Measurements from ENCODE around the gene NDUFB7. TPM values are rescaled to one million over a fixed set of nuclear protein-coding genes. Genes with fewer than 3 reads are reported as not detected.

NDUFB7 gene
- total and polyA plus RNA-seq, 2 of the 8 experiments (the other 6 are each of a cell fraction or from before 2014, with no cell fraction given): 151 to 740 TPM

DNA sequence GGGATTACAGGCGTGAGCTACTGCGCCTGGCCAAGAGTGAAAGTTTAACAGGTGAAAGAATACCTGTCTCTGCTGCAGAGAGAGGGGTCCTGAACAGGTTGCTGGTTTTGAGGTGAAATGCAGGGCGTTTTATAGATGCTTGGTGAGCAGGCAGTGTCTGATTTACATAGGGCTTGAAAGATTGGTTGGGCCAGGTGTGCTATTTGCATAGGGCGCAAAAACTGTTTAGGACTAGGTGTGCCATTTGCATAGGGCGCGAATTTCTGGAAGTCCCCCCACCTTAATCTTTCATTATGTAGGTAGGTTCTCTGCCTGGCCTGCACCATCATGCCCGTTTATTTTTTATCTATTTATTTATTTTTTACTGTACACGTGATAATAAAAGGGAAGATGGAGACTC, 4.5 kb upstream of the NDUFB7 start:
- no peak for FAIRE-seq
- no peak overlapping the region for H3K4me3 ChIP-seq (ENCODE audit: extremely low read depth in 1 of 4, insufficient read depth in 2 of 4, low read depth in 3 of 4, low read length in 4 of 4)
- H3K9ac ChIP-seq (replicated peaks in 1 of 4; ENCODE audit: extremely low read depth in 1 of 4, low read depth in 3 of 4, low read length in 3 of 4): no peak overlapping the region
- no peak overlapping the region for H2AFZ ChIP-seq (ENCODE audit: low read length)
- H3K27ac ChIP-seq (ENCODE audit: low read depth, low read length): no peak overlapping the region
- no peak overlapping the region for H4K5ac ChIP-seq (ENCODE audit: insufficient read length, low read depth, low read length)
- H3K27me3 ChIP-seq (replicated peaks in 1 of 4; ENCODE audit: control insufficient read depth in 3 of 4, extremely low read depth in 1 of 4, insufficient read depth in 3 of 4, low read length in 3 of 4): no peaks in the 10 kb centered on the region
- H2BK120ac ChIP-seq (replicated peaks; ENCODE audit: low read depth, low read length): no peak overlapping the region
- H2BK12ac ChIP-seq (ENCODE audit: low read depth, low read length): no peak overlapping the region
- H4K91ac ChIP-seq (replicated peaks; ENCODE audit: insufficient read length, low read length): no peak overlapping the region
- H2BK15ac ChIP-seq (ENCODE audit: low read length): no peak overlapping the region
- H3K56ac ChIP-seq (replicated peaks; ENCODE audit: insufficient read length, low read depth, low read length): no peak overlapping the region
- ChIA-PET CTCF (ENCODE audit: partially characterized antibody) (interaction anchor here (0.6 to 10.8 kb wide), 2 partner anchors 111 to 840 kb away, joined by 3 to 149 read pairs; partner anchors contain the start of gene ZNF333), POLR2A (ENCODE audit: partially characterized antibody) (no interaction called here)
- H2BK5ac ChIP-seq (ENCODE audit: low read depth, low read length): no peak overlapping the region
- H3K9me3 ChIP-seq (ENCODE audit: insufficient read depth in 2 of 2, low read depth in 1 of 2, low read length in 1 of 2): no peaks in the 10 kb centered on the region
- no peaks in the 10 kb centered on the region for H4K20me1 ChIP-seq (replicated peaks in 1 of 2; ENCODE audit: control insufficient read depth in 1 of 2, insufficient read depth in 2 of 2, low read length in 2 of 2)
- no peak overlapping the region for H2AK5ac ChIP-seq (ENCODE audit: low read depth, low read length)
- no peak overlapping the region for H3K18ac ChIP-seq (ENCODE audit: extremely low read depth, low read length)
- no peaks in the 10 kb centered on the region for H3K23me2 ChIP-seq (ENCODE audit: low read depth, low read length)
- no peak overlapping the region for H3K14ac ChIP-seq (ENCODE audit: insufficient read length)
- H2BK20ac ChIP-seq (ENCODE audit: low read length): no peak overlapping the region
- no peaks in the 10 kb centered on the region for H3K79me1 ChIP-seq (ENCODE audit: low read depth, low read length)
- H3K36me3 ChIP-seq (ENCODE audit: control insufficient read depth in 2 of 4, insufficient read depth in 4 of 4, low read length in 3 of 4): no peaks in the 10 kb centered on the region
- no peak overlapping the region for H3K23ac ChIP-seq (ENCODE audit: insufficient read length)
- 87% methylated on average over 8 of the region's 8 CpGs; no CpG with 5 or more reads in 1 of the 2 experiments for WGBS, 2 experiments (ENCODE audit: extremely low coverage in 1 of 2, insufficient coverage in 1 of 2, insufficient read length in 1 of 2, insufficient replicate concordance in 2 of 2, low coverage in 1 of 2, low lambda C conversion rate in 2 of 2, missing lambda C conversion rate in 1 of 2)
- H3K4me2 ChIP-seq (ENCODE audit: insufficient read depth in 1 of 2, low read depth in 2 of 2, low read length in 2 of 2): no peak overlapping the region
- DNase-seq (ENCODE audit: low read depth in 1 of 2, low spot score in 2 of 2): no peak
- no peak overlapping the region for H4K8ac ChIP-seq (ENCODE audit: extremely low read depth, insufficient read depth, low read length)
- H3K4me1 ChIP-seq (replicated peaks in 1 of 4; ENCODE audit: control insufficient read depth in 3 of 4, insufficient read depth in 4 of 4, low read length in 3 of 4): no peaks in the 10 kb centered on the region
- H3K4ac ChIP-seq (replicated peaks; ENCODE audit: insufficient read length, low read depth, low read length): no peak overlapping the region
- H3K79me2 ChIP-seq (ENCODE audit: control insufficient read depth in 1 of 2, insufficient read depth in 2 of 2, low read length in 2 of 2): peaks cover 0 to 3% of the 10 kb centered on the region in 2 experiments; a peak in 2 of 4 replicates
- TF ChIP-seq HDAC6 (IDR thresholded peaks at IDR 0.05; ENCODE audit: low read depth, low read length): no peak
- no peak for TF ChIP-seq RFX5 (IDR thresholded peaks at IDR 0.05; ENCODE audit: borderline replicate concordance, low read depth, low read length)
- TF ChIP-seq SAP30 (IDR thresholded peaks at IDR 0.05; ENCODE audit: insufficient read depth, insufficient replicate concordance, low read length): no peak
- TF ChIP-seq, protein P1, sequence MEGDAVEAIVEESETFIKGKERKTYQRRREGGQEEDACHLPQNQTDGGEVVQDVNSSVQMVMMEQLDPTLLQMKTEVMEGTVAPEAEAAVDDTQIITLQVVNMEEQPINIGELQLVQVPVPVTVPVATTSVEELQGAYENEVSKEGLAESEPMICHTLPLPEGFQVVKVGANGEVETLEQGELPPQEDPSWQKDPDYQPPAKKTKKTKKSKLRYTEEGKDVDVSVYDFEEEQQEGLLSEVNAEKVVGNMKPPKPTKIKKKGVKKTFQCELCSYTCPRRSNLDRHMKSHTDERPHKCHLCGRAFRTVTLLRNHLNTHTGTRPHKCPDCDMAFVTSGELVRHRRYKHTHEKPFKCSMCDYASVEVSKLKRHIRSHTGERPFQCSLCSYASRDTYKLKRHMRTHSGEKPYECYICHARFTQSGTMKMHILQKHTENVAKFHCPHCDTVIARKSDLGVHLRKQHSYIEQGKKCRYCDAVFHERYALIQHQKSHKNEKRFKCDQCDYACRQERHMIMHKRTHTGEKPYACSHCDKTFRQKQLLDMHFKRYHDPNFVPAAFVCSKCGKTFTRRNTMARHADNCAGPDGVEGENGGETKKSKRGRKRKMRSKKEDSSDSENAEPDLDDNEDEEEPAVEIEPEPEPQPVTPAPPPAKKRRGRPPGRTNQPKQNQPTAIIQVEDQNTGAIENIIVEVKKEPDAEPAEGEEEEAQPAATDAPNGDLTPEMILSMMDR (IDR thresholded peaks at IDR 0.05; ENCODE audit: control extremely low read depth in 1 of 3, insufficient read depth in 1 of 3, low read depth in 1 of 3, low read length in 3 of 3): no peak
- no peak for TF ChIP-seq JUN (IDR thresholded peaks at IDR 0.05; ENCODE audit: low read depth, low read length)
- no peak for TF ChIP-seq EZH2 (IDR thresholded peaks at IDR 0.05; ENCODE audit: low read depth, low read length, severe bottlenecking)
- TF ChIP-seq EP300 (IDR thresholded peaks at IDR 0.05; ENCODE audit: borderline replicate concordance in 1 of 2, low read depth in 2 of 2, low read length in 2 of 2): no peak

Measured in H1 (cell line).